H54 (cell line): ENCODE measurements around the gene KRTAP1-3.
"Not testable (repeated sequence)": the region's sequence is repeated elsewhere in the genome, so short reads cannot be mapped to it uniquely, and the experiment has no call there.

Experiments
- DNase-seq: peaks from one replicate; pipeline ENCODE4 v3.0.0; 2011; ENCODE audit warnings: low spot score, mixed read lengths; ENCODE audit not compliant: insufficient read length
- FAIRE-seq: peaks from 3 replicates; lab custom pipeline; 2011; peaks lifted over from hg19 to GRCh38; lab: Jason Lieb, UNC
- POLR2A ChIP-seq: IDR thresholded peaks from 2 replicates; pipeline ENCODE4 v1.6.1; 2011; ENCODE audit warnings: low read depth, mild to moderate bottlenecking, low read length

Gene KRTAP1-3, protein sequence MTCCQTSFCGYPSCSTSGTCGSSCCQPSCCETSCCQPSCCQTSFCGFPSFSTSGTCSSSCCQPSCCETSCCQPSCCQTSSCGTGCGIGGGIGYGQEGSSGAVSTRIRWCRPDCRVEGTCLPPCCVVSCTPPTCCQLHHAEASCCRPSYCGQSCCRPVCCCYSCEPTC

DNA sequence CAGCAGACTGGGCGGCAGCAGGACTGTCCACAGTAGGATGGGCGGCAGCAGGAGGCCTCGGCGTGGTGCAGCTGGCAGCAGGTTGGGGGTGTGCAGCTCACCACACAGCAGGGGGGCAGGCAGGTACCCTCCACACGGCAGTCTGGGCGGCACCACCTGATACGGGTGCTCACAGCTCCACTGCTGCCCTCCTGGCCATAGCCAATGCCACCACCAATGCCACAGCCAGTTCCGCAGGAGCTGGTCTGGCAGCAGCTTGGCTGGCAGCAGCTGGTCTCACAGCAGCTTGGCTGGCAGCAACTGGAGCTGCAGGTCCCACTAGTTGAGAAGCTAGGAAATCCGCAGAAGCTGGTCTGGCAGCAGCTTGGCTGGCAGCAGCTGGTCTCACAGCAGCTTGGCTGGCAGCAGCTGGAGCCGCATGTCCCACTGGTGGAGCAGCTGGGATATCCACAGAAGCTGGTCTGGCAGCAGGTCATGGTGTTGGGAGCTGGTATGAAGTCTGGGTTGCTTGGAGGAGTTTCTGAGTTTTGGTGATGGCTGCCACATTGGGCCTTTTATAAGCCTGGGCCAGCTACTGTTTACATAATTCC, at the start of gene KRTAP1-3:
Gene KRTAP1-3, minus strand, starts transcription at position 529 of the 590 bp plus-strand sequence. Its CDS starts 53 bp downstream, at position 476.
- FAIRE-seq, DNase-seq: not testable (repeated sequence)

DNA sequence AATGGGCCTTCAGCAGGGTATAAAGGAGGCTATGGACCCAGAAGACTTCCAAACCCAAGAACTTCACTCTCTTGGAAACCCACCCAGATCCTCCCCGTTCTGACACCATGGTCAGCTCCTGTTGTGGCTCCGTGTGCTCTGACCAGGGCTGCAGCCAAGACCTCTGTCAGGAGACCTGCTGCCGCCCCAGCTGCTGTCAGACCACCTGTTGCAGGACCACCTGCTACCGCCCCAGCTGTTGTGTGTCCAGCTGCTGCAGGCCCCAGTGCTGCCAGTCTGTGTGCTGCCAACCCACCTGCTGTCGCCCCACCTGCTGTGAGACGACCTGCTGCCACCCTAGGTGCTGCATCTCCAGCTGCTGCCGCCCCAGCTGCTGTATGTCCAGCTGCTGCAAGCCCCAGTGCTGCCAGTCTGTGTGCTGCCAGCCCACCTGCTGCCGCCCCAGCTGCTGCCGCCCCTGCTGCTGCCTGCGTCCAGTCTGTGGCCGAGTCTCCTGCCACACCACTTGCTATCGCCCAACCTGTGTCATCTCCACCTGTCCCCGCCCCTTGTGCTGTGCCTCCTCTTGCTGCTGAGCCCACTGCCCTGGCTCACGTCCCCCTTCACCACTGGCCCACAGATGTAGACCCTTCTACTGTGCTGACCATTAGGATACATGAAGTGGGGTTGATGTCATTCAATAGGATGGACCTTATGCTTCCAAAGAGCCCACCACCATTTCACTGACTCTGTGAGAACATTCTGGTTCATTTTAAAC, 49.6 kb upstream of the KRTAP1-3 start, which contains the start of gene KRTAP4-7:
Gene KRTAP4-7, plus strand, starts transcription at position 51 of the 757 bp plus-strand sequence. Its CDS starts 57 bp downstream, at position 108.
- FAIRE-seq, DNase-seq: not testable (repeated sequence)

DNA sequence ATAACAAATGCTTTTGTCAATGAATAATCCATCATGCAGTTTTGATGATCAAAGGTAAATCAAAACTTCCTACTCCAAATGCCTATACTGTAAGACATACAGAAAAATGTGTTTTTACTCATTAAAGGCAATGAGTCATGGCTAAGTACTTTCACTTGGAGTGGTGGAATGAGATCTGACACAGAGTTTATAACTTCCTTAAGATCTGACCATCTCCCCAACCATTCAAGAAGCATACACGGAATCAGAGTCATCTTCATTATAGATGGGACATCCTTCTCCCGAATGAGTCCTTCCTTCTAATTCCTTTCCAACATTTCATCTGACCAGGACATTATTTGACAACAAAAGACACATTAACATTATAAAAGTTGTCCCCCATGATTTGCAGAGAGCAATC, 48.8 kb upstream of the KRTAP1-3 start:
- not testable (repeated sequence) for DNase-seq
- FAIRE-seq: peak; percentile 99

DNA sequence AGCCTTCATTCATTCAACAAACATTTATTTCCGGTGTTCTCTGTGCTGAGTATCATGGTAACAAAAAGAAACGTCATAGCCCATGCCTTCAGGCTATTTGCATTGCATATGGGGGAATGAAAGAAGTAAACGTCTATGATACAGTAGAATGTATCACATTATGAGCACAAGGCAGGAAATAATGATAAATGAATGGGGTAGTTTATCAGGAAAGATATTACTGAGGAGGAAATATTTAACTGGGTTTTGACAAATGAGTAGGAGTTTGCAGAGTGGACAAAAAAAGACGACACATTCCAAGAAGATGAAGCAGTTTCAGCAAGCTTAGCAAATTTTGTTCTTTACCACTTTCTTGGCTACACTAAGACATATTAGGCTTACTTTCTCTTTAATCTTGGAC, 48.0 kb upstream of the KRTAP1-3 start:
- FAIRE-seq (no peak), DNase-seq (no peak)
- TF ChIP-seq POLR2A: no peak

DNA sequence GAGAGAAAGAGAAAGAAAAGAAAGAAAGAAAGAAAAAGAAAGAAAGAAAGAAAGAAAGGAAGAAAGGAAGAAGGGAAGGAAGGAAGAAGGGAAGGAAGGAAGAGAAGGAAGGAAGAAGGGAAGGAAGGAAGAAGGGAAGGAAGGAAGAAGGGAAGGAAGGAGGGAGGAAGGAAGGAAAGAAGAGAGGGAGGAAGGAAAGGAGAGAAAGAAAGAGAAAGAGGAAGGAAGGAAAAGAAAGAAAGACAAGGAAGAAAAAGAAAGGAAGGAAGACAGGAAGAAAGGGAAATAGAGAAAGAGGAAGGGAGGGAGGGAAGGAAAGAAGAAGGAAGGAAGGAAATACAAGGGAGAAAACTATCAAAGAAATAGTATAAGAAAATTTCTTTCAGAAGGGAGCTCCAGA, 42.1 kb upstream of the KRTAP1-3 start:
- TF ChIP-seq POLR2A: no peak
- DNase-seq: no peak
- no peak for FAIRE-seq

DNA sequence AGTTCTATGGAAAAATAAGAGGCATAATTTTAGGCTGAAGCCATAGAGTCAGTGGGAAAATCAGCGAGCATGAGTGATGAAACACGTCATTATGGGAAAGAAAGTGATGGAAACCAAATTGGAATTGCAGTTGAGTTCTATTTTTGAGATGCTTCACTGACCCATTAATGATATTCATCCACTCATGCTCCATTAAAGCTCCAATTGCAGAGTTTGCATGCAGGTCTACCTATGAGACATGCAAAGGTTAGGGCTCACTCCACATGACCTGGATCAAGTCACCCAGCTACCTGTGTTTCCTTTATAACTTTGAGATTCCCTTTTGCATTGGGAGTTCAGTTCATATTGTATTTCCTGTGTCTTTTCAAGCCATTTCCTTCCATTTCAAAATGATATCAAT, 39.0 kb upstream of the KRTAP1-3 start:
- no peak for FAIRE-seq
- no peak for DNase-seq
- TF ChIP-seq POLR2A: no peak

DNA sequence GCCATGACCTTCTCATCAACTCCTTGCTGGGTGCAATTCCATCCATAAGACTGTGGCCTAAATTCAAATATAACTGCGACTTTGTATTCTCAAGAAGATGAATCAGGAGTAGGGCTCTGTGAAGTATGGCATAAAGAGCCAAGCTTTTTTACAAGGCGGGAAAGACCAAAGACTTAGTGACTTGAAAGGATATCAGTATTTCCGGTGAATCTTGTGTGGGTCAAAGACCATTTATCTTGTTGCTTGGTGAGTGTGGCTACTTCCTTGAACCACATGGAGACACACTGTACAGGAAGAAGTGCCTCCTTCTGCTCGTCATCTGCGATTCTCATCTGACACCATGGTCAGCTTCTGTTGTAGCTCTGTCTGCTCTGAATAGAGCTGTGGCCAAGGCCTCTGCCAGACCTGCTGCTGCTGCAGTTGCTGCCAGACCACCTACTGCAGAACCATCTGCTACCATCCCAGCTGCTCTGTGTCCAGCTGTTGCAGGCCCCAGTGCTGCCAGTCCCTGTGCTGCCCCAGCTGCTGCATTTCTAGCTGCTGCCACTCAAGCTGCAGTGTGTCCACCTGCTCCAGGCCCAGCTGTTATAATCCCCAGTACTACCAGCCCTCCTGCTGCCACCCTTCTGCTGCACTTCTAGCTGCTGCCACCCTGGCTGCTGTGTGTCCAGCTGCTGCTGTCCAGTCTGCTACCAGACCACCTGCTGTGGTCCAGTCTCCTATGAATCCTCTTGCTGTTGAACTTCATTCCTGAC, 37.1 kb upstream of the KRTAP1-3 start:
- FAIRE-seq (no peak), DNase-seq (no peak)

DNA sequence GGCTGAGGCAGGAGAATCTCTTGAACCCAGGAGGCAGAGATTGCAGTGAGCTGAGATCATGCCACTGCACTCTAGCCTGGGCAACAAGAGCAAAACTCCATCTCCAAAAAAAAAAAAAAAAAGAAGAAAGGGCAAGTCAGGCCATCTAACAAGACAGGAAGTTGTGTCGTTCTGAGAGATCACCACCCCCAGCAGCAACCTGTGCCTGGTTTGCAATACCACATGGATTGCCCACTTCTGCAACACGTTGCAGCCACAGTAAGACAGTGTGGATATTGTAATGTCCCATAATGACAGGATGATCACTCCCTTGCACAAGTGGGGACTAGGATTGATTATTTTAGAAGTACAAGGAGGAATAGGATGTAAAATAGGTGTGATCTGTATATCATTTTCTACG, 34.4 kb upstream of the KRTAP1-3 start:
- no peak for TF ChIP-seq POLR2A
- no peak for FAIRE-seq
- DNase-seq: no peak

More for the DNA sequence above, 37.1 kb upstream of the KRTAP1-3 start:
- no peak for TF ChIP-seq POLR2A

DNA sequence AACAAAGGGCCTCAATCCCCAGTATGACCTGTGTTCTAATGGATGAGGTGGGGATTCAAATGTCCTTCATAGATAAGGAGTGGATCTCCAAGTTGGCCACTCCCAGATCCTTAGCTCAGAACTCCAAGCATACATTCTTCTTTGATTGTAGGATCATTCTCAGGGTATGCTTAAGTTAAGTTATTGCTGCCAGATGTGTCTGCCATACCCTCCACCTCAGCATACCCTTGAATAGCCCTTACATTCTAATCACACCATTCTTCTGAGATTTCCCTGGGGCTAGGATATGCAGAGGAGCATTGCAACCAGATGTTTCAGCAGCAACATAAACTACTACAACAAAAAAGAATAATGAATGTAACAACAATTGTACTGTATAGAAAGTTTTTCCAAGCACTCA, 32.6 kb upstream of the KRTAP1-3 start:
- TF ChIP-seq POLR2A: no peak
- FAIRE-seq: no peak
- DNase-seq: no peak

DNA sequence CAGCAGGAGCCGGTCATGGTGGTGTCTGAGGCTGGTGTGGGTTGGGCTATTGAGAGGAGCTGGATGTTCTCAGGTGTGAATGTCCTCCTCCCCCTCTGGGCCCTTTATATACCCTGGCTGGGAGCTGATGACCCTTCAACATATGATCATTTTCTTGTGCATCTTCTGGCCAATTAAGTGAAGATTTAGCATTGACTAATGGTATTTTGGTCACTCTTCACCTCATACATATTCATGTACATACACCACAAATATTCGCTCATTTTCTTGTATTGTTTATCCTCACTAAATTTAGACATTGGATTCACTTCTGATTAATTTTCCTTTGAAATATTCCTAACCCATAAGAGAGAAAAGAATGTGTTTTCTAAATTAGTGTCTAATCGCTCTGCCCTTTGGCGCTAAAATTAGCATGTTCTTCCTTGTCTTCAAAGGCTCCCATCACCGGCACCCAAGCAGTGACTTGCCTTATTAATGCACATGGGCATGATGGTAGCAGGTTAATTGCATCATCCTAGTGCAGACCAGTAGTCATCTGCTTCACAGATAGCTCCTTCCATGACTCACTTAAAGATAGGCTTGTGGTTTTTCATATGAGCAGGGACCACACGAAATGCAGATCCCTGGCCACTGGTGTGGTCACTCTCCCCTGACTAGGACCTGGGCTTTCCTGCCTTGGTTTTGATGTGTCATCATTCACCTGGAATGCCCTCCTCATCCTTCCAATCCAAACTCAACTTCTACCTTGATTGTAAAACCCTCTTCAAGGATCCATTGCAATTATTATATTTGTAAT, 31.4 kb upstream of the KRTAP1-3 start, which contains the start of gene KRTAP2-4:
Gene KRTAP2-4, minus strand, starts transcription at position 51 of the 796 bp plus-strand sequence. Its CDS starts 34 bp downstream, at position 17.
- FAIRE-seq: peak; percentile 45
- TF ChIP-seq POLR2A: no peak
- peak; percentile 30 for DNase-seq

DNA sequence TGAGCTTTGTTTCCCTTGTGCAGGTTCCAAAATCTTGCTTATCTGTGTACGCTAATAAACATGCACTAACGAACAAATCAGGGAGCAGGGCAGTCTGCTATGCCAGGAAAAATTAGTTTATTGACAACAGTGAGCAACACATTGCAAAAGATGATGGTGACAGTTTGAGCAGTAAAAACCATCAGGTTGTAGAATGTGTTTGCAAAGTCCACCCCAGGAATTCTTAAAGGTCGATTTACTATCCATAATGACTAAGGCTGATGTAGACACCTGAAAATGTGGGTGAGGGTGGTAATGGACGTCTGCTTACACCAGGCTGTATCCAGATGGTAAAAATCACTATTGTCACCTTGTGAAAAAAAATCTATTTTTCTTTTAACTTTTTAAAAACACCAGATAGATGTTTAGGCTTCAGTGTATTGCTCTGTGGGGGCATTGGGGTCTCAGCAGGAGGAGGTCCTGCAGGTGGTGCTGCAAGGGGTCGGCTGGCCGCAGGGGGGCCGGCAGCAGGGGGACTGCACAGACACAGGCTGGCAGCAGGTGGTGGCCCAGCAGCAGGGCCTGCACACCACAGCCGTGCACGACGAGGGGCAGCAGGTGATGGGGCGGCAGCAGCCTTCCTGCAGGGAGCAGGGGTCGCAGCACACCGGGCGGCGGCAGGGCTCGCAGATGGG, 30.5 kb upstream of the KRTAP1-3 start:
- DNase-seq, FAIRE-seq: not testable (repeated sequence)

DNA sequence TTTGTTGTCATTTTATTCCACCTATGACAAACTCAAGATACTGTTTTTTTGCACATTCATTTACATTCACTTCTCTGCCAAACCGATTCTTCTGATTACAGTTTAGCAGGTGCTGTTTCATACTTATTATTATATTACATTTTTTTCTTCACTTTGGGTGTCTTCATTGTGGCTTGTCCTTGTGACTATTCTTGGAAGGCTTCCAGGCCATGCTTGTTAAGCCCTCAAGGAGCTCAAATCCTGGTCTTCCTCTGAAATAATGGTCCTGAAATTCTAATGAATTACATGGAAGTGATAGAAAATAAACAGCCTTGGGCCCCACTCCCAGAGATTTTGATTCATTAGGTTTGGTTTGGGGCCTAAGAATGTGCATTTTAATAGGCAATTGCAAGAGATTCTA, 29.6 kb upstream of the KRTAP1-3 start:
- FAIRE-seq: no peak
- no peak for TF ChIP-seq POLR2A
- DNase-seq: no peak

DNA sequence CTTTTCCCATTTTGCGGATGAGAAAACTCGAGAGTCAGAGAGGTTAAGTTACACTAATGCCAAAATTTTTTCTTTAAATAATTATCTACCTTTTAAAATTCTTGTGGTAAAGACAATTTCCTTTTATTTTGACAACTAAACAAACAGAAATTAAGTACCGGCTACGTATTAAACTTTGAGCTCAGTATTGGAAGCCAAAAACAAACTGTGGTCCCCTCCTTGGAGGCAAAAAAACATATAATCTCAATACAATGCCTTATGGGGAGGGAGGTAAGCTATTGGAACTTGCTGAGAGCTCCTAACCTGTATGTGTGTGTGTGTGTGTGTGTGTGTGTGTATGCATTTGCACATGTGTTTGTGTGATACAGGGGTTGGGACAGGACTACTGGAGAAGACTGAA, 28.8 kb upstream of the KRTAP1-3 start:
- TF ChIP-seq POLR2A: no peak
- no peak for FAIRE-seq
- DNase-seq: no peak
